ENCODE measurements around the gene BOD1L2. TPM values are rescaled to one million over a fixed set of nuclear protein-coding genes. Genes with fewer than 3 reads are reported as not detected.

The BOD1L2 gene
- total RNA-seq, 2 donors from 2014 or later, result not detected

Other genes starting within 250 kb of the BOD1L2 start
- not detected for gene ST8SIA3, start 205.5 kb downstream of the BOD1L2 start, total RNA-seq

All from left cardiac atrium (tissue), 2 donors.